ENCODE results near the gene GABRB2. TPM values are rescaled to one million over a fixed set of nuclear protein-coding genes. Genes with fewer than 3 reads are reported as not detected.

The GABRB2 gene
- polyA plus RNA-seq, 2 of the 4 experiments (the other 2 are of a cell fraction), result not detected

GRCh38 chr5:161295721-161296250 is 250.7 kb downstream of the GABRB2 start:
- H3K4me3 ChIP-seq, result no peak overlapping the region
- ATAC-seq, result no peak
- ChIA-PET POLR2A (no interaction called here), CTCF (interaction anchor here (0.7 kb wide), 1 partner anchor 31 kb away, joined by 3 read pairs; no protein-coding TSS in a partner anchor)
- no peak overlapping the region for H3K4me2 ChIP-seq
- TF ChIP-seq CBX2 (IDR thresholded peaks at IDR 0.05; ENCODE audit: borderline replicate concordance, low read depth) (no peak), TFCP2L1 (CRISPR knock-in tag; IDR thresholded peaks at IDR 0.05) (no peak), BHLHE40 (IDR thresholded peaks at IDR 0.05; ENCODE audit: low read depth, low read length) (no peak), CHD4 (IDR thresholded peaks at IDR 0.05; ENCODE audit: borderline replicate concordance) (no peak), HOXA7 (CRISPR knock-in tag; IDR thresholded peaks at IDR 0.05) (no peak), NPAS2 (CRISPR knock-in tag; IDR thresholded peaks at IDR 0.05; ENCODE audit: borderline replicate concordance) (no peak), RCOR1 (IDR thresholded peaks at IDR 0.05; ENCODE audit: low read depth, low read length) (no peak), ZFP36 (IDR thresholded peaks at IDR 0.05; ENCODE audit: borderline replicate concordance, partially characterized antibody) (no peak), TP53 (CRISPR knock-in tag; IDR thresholded peaks at IDR 0.05) (no peak), RARB (CRISPR knock-in tag; IDR thresholded peaks at IDR 0.05) (no peak), NR3C1 (IDR thresholded peaks at IDR 0.05) (no peak), MYC (IDR thresholded peaks at IDR 0.05; ENCODE audit: borderline replicate concordance, low read length) (no peak), REST (IDR thresholded peaks at IDR 0.05) (no peak), CHD2 (IDR thresholded peaks at IDR 0.05; ENCODE audit: low read length, partially characterized antibody) (no peak), PBX3 (IDR thresholded peaks at IDR 0.05) (no peak), MAZ (IDR thresholded peaks at IDR 0.05; ENCODE audit: borderline replicate concordance, low read depth, low read length) (no peak), USF2 (IDR thresholded peaks at IDR 0.05) (no peak), JUN (IDR thresholded peaks at IDR 0.05) (no peak)
- FAIRE-seq, result no peak
- no peaks in the 10 kb centered on the region for H3K9me3 ChIP-seq
- no peak for DNase-seq (ENCODE audit: low read depth in 1 of 2, low spot score in 1 of 2)
- H3K27ac ChIP-seq, result no peak overlapping the region
- no peaks in the 10 kb centered on the region for H3K4me1 ChIP-seq

GRCh38 chr5:161288071-161288470 is 258.5 kb downstream of the GABRB2 start:
- Histone ChIP-seq H3K27ac (no peak overlapping the region), H3K9me3 (no peaks in the 10 kb centered on the region), H3K4me2 (no peak overlapping the region), H3K4me1 (no peaks in the 10 kb centered on the region), H3K4me3 (no peak overlapping the region)
- FAIRE-seq, result no peak
- ATAC-seq, result no peak
- WGBS (ENCODE audit: missing lambda C conversion rate), result 32% methylated on average over 3 of the region's 3 CpGs
- ChIA-PET POLR2A (no interaction called here), CTCF (no interaction called here)
- DNase-seq (ENCODE audit: low read depth in 1 of 2, low spot score in 1 of 2), result no peak
- no peak for TF ChIP-seq ATOH8 (CRISPR knock-in tag; IDR thresholded peaks at IDR 0.05; ENCODE audit: low read depth)
- no peak for TF ChIP-seq PBX3 (IDR thresholded peaks at IDR 0.05)
- no peak for TF ChIP-seq BCL3 (IDR thresholded peaks at IDR 0.05)
- no peak for TF ChIP-seq MAZ (IDR thresholded peaks at IDR 0.05; ENCODE audit: borderline replicate concordance, low read depth, low read length)
- no peak for TF ChIP-seq MAX (IDR thresholded peaks at IDR 0.05)
- no peak for TF ChIP-seq CHD2 (IDR thresholded peaks at IDR 0.05; ENCODE audit: low read length, partially characterized antibody)
